GM19025 (cell line): ENCODE results near the gene SRSF2.

Experiments
- ATAC-seq: cut with Tn5 transposase; IDR thresholded peaks from one replicate; pipeline ENCODE4 v1.9.1; 2021; ENCODE audit warnings: mild to moderate bottlenecking, low read depth, moderate library complexity; ENCODE audit not compliant: unreplicated experiment

Gene SRSF2

GRCh38 chr17:76685366-76685765 lies 51.8 kb downstream of the SRSF2 start:
- no peak for ATAC-seq

GRCh38 chr17:76684756-76685155 lies 52.4 kb downstream of the SRSF2 start:
- no peak for ATAC-seq
